K562 (cell line): ENCODE results near the gene CAMK2A. TPM values are rescaled to one million over a fixed set of nuclear protein-coding genes. Genes with fewer than 3 reads are reported as not detected.

Source experiments
- CCAR2 ChIP-seq: fragments of 200-400 bp; formaldehyde crosslinking; IDR thresholded peaks from 2 replicates; pipeline ENCODE4 v1.6.1; 2017; ENCODE audit warnings: mild to moderate bottlenecking, low read depth, low read length
- E2F6 ChIP-seq, 2 experiments: IDR thresholded peaks; 2 replicates each; pipeline ENCODE4 v1.6.1; 2011; ENCODE audit warnings: borderline replicate concordance in 1 of 2, control low read depth in 1 of 2, low read depth in 1 of 2, low read length in 1 of 2, mild to moderate bottlenecking in 1 of 2, mixed read lengths in 1 of 2, moderate library complexity in 1 of 2; ENCODE audit not compliant: insufficient read depth in 1 of 2, insufficient read length in 1 of 2, poor library complexity in 1 of 2, severe bottlenecking in 1 of 2; ENCODE audit errors: extremely low read depth in 1 of 2
- GTF3C2 ChIP-seq: IDR thresholded peaks from 3 replicates; pipeline ENCODE4 v1.6.1; 2011; ENCODE audit warnings: borderline replicate concordance, mild to moderate bottlenecking, moderate library complexity; ENCODE audit not compliant: insufficient read length; ENCODE audit errors: extremely low read depth
- ZNF274 ChIP-seq: IDR thresholded peaks from 2 replicates; pipeline ENCODE4 v1.6.1; 2011; ENCODE audit warnings: low read depth, mild to moderate bottlenecking, low read length, moderate library complexity, borderline replicate concordance
- ZNF398 ChIP-seq: fragments of 250-450 bp; sonication (Bioruptor Pico); IDR thresholded peaks from 2 replicates; pipeline ENCODE4 v1.8.0; 2021; ENCODE audit warnings: moderate library complexity, mild to moderate bottlenecking, inconsistent platforms
- ZNF766 ChIP-seq: fragments of 200-800 bp; sonication (Bioruptor generic); conservative IDR thresholded peaks from 2 replicates; pipeline ENCODE4 v1.6.1; 2016; ENCODE audit warnings: missing genetic modification characterization, missing compliant biosample characterization
- polyA plus RNA-seq, 8 experiments: library from polyadenylated mRNA; depleted of rRNA in 4 of 8; stranded (reverse) in 5 of 8; unstranded in 3 of 8; fragments of >200 nt; fragmentation: Nextera tagmentation in 2 of 8; fragmentation: Illumina TruSeq in 1 of 8; extraction: Ambion mirVana in 2 of 8; extraction: Trizol in 1 of 8; gene quantifications; 2 replicates each; pipeline versions ENCODE4 v1.2.1 to v1.2.3, GENCODE V29; 2011 to 2014; ENCODE audit warnings: inconsistent platforms in 1 of 8, missing spikeins in 1 of 8
- total RNA-seq, 7 experiments: library from RNA; depleted of rRNA in 6 of 7; stranded (reverse); fragments of >200 nt in 6 of 7; fragmentation: Illumina TruSeq in 2 of 7; extraction: Trizol in 2 of 7; gene quantifications; 2 replicates each; pipeline versions ENCODE4 v1.2.1 to v1.2.3, GENCODE V29; 2011 to 2021; ENCODE audit warnings: low replicate concordance in 1 of 7

Gene CAMK2A
- total and polyA plus RNA-seq, 9 of the 15 experiments (the other 6 are each of a cell fraction or from before 2014, with no cell fraction given), result 0.01 to 0.18 (median 0.04) TPM; not detected in 6

GRCh38 chr5:150247726-150248125, 41.8 kb downstream of the CAMK2A start (continued):
- TF ChIP-seq E2F6 (IDR thresholded peaks at IDR 0.05; ENCODE audit: borderline replicate concordance in 1 of 2, extremely low read depth in 1 of 2, insufficient read depth in 1 of 2, insufficient read length in 1 of 2, low read depth in 1 of 2, low read length in 1 of 2, poor library complexity in 1 of 2, severe bottlenecking in 1 of 2) (no peak), GTF3C2 (no peak), CCAR2 (no peak), ZNF398 (no peak), ZNF766 (CRISPR knock-in tag) (no peak), ZNF274 (no peak)
